Karpas-422 (cell line): ENCODE data around the gene TAB2. TPM values are rescaled to one million over a fixed set of nuclear protein-coding genes. Genes with fewer than 3 reads are reported as not detected.

Experiments used
- DNase-seq: peaks from one replicate; pipeline ENCODE4 v3.0.0-alpha.2; 2015
- H2AFZ ChIP-seq: fragments of 200-600 bp; sonication (generic); 2 replicates; pipeline ENCODE4 v1.6.1; 2014; ENCODE audit warnings: antibody characterized with exemption, low read length, mixed read lengths
- H3K27ac ChIP-seq: fragments of 200-600 bp; sonication (generic); 2 replicates; pipeline ENCODE4 v1.5.1; 2014; ENCODE audit warnings: mild to moderate bottlenecking, low read length, moderate library complexity
- H3K27me3 ChIP-seq: fragments of 200-600 bp; sonication (generic); 2 replicates; pipeline ENCODE4 v1.6.1; 2014; ENCODE audit warnings: low read length, mixed read lengths
- H3K36me3 ChIP-seq: fragments of 200-600 bp; sonication (generic); 2 replicates; pipeline ENCODE4 v1.6.1; 2014; ENCODE audit warnings: low read length, mixed read lengths; ENCODE audit not compliant: insufficient read depth
- H3K4me1 ChIP-seq: fragments of 200-600 bp; sonication (generic); 2 replicates; pipeline ENCODE4 v1.6.1; 2014; ENCODE audit warnings: mild to moderate bottlenecking, low read length, mixed read lengths
- H3K4me2 ChIP-seq: fragments of 200-600 bp; sonication (generic); 2 replicates; pipeline ENCODE4 v1.6.1; 2014; ENCODE audit warnings: low read length, low read depth, mild to moderate bottlenecking; ENCODE audit not compliant: poor library complexity, severe bottlenecking
- H3K4me3 ChIP-seq: fragments of 200-600 bp; sonication (generic); 2 replicates; pipeline ENCODE4 v1.5.1; 2014; ENCODE audit warnings: mild to moderate bottlenecking, antibody characterized with exemption, low read length, mixed read lengths
- H3K79me2 ChIP-seq: fragments of 200-600 bp; sonication (generic); 2 replicates; pipeline ENCODE4 v1.6.1; 2014; ENCODE audit warnings: mild to moderate bottlenecking, low read length, mixed read lengths
- H3K9ac ChIP-seq: fragments of 200-600 bp; sonication (generic); 2 replicates; pipeline ENCODE4 v1.6.0; 2014; ENCODE audit warnings: low read length
- H3K9me2 ChIP-seq: fragments of 200-600 bp; sonication (generic), shearing (Covaris generic); replicated peaks from 2 replicates; pipeline ENCODE4 v1.6.0; 2014; ENCODE audit warnings: mild to moderate bottlenecking, low read length, moderate library complexity; ENCODE audit not compliant: insufficient read depth
- H3K9me3 ChIP-seq: fragments of 300-700, 200-600 bp; sonication (generic); 2 replicates; pipeline ENCODE4 v1.6.1; 2014; ENCODE audit warnings: low read length, mixed read lengths
- H4K20me1 ChIP-seq: fragments of 200-600 bp; sonication (generic); 2 replicates; pipeline ENCODE4 v1.6.1; 2014; ENCODE audit warnings: mild to moderate bottlenecking, antibody characterized with exemption, low read length, low read depth; ENCODE audit not compliant: insufficient read depth
- total RNA-seq: library from RNA; depleted of rRNA; stranded (reverse); fragments of >200 nt; shearing (Covaris generic); gene quantifications from 2 replicates; pipeline ENCODE4 v1.2.3, GENCODE V29; 2014; ENCODE audit warnings: low replicate concordance

The TAB2 gene
- total RNA-seq, 1 experiment from 2014 or later: 23.4 TPM

DNA sequence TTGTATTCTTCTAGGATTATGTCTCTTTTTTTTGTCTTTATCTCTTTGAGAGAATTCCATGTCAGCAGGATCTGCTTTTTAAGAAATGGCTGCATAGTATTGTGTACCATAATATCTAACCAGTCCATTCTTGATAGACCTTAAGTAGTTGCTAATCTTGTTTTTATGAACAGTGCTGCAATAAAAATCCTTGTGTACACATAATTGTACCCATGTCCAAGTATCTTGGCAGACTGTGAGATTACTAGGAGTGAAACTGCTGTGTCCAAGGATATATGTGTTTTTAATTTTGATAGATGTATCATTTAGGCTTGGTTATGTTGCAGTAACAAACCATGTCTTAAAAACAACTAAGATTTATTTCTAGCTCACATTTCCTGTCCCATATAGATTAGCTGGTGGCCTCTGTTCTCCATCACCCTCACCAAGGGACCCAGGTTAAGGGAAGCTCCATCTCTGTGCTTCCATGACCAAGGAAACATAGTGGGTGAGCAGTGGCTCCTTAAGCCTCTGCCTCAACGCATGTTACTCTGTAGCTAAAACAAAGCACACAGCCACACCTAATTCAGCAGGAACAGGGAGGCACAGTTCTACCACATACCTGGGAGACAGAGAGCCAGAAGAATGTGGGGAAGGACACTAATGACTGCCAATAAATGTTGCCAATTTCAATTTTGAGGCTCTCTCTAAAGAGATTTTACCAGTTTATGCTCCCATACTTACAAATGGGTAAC is 70.4 kb downstream of the TAB2 start:
- Histone ChIP-seq H3K9ac (no peak overlapping the region), H2AFZ (no peak overlapping the region), H3K9me2 (no peaks in the 10 kb centered on the region), H3K9me3 (peaks cover 4% of the 10 kb centered on the region), H3K4me2 (no peak overlapping the region), H4K20me1 (no peaks in the 10 kb centered on the region), H3K27me3 (no peaks in the 10 kb centered on the region), H3K36me3 (peaks cover 21% of the 10 kb centered on the region), H3K4me1 (no peaks in the 10 kb centered on the region), H3K79me2 (peaks cover 13% of the 10 kb centered on the region; the same call in 1 of the 2 replicates), H3K27ac (no peak overlapping the region), H3K4me3 (no peak overlapping the region)
- DNase-seq: no peak

DNA sequence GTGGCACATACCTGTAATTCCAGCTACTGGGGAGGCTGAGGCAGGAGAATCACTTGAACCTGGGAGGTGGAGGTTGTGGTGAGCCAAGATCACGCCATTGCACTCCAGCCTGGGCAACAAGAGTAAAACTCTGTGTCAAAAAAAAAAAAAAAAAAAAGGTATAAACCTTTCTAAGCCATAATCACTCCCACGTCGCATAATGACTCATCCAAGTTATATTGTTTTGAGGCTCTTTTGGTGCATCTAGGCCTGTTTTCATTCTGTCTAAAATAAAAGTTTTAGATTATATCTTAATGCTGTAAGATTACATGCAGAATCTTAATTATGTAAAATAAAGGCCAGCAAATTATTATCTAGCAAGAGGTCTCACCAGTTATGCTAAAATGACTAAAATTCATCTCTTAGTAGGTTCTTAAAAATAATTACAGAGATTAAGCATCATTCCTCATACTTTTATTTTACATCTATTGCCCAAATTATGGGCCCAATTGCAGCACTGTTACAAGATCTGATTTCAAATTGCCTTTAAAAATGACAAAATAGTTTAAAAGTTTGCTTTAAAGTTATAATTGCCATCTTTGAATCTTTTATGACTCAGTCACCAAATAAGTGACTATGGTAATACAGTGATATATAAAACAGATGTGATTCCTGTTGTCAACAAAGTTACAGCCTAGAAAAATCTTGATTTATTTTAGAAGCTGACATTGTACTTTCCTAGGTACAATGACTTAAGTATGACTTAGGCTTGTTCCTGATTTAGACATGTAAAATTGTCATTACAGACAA is 72.2 kb downstream of the TAB2 start:
- Histone ChIP-seq H3K4me1 (no peaks in the 10 kb centered on the region), H3K79me2 (peaks cover 27% of the 10 kb centered on the region), H3K4me3 (no peak overlapping the region), H3K9me3 (peaks cover 4% of the 10 kb centered on the region), H3K4me2 (no peak overlapping the region), H4K20me1 (no peaks in the 10 kb centered on the region), H3K9me2 (no peaks in the 10 kb centered on the region), H3K9ac (no peak overlapping the region), H3K27ac (no peak overlapping the region), H3K36me3 (peaks cover 21% of the 10 kb centered on the region), H2AFZ (no peak overlapping the region), H3K27me3 (no peaks in the 10 kb centered on the region)
- DNase-seq: no peak

DNA sequence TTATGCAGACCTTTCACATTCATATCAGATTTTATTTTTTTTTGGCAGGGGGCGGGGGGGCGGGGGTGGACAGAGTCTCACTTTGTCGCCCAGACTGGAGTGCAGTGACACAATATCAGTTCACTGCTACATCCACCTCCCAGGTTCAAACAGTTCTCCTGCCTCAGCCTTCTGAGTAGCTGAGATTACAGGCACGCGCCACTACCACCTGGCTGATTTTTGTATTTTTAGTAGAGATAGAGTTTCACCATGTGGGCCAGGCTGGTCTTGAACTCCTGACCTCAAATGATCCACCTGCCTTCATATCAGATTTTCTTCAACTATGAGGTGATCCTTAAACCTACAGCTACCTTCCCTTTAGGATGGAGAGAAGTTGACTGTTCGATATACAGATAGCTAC is 74.6 kb downstream of the TAB2 start:
- H3K4me3 ChIP-seq: no peak overlapping the region
- no peaks in the 10 kb centered on the region for H4K20me1 ChIP-seq
- H3K36me3 ChIP-seq: peaks cover 5% of the 10 kb centered on the region
- peaks cover 36% of the 10 kb centered on the region for H3K79me2 ChIP-seq
- no peak overlapping the region for H3K4me2 ChIP-seq
- H3K9me2 ChIP-seq: no peaks in the 10 kb centered on the region
- no peaks in the 10 kb centered on the region for H3K4me1 ChIP-seq
- H3K27me3 ChIP-seq: no peaks in the 10 kb centered on the region
- no peaks in the 10 kb centered on the region for H3K9me3 ChIP-seq
- no peak overlapping the region for H2AFZ ChIP-seq
- H3K27ac ChIP-seq: no peak overlapping the region
- no peak overlapping the region for H3K9ac ChIP-seq
- no peak for DNase-seq

GRCh38 chr6:149392535-149392934 is 75.0 kb downstream of the TAB2 start:
- no peak overlapping the region for H3K4me2 ChIP-seq
- no peak overlapping the region for H2AFZ ChIP-seq
- no peak overlapping the region for H3K9ac ChIP-seq
- H3K79me2 ChIP-seq: peaks cover 36% of the 10 kb centered on the region
- no peaks in the 10 kb centered on the region for H3K27me3 ChIP-seq
- no peak overlapping the region for H3K4me3 ChIP-seq
- no peak for DNase-seq
- H3K27ac ChIP-seq: no peak overlapping the region
- no peaks in the 10 kb centered on the region for H4K20me1 ChIP-seq
- peaks cover 5% of the 10 kb centered on the region for H3K36me3 ChIP-seq
- H3K4me1 ChIP-seq: no peaks in the 10 kb centered on the region
- H3K9me2 ChIP-seq: no peaks in the 10 kb centered on the region
- H3K9me3 ChIP-seq: no peaks in the 10 kb centered on the region

GRCh38 chr6:149393002-149393679 is 75.6 kb downstream of the TAB2 start:
- H3K4me2 ChIP-seq: no peak overlapping the region
- no peaks in the 10 kb centered on the region for H3K9me3 ChIP-seq
- peaks cover 31% of the 10 kb centered on the region for H3K79me2 ChIP-seq
- H4K20me1 ChIP-seq: no peaks in the 10 kb centered on the region
- DNase-seq: no peak
- H3K27me3 ChIP-seq: no peaks in the 10 kb centered on the region
- no peaks in the 10 kb centered on the region for H3K4me1 ChIP-seq
- peaks cover under 1% of the 10 kb centered on the region; the same call in 1 of the 2 replicates for H3K36me3 ChIP-seq
- H2AFZ ChIP-seq: no peak overlapping the region
- no peak overlapping the region for H3K27ac ChIP-seq
- H3K9ac ChIP-seq: no peak overlapping the region
- H3K4me3 ChIP-seq: no peak overlapping the region
- no peaks in the 10 kb centered on the region for H3K9me2 ChIP-seq

DNA sequence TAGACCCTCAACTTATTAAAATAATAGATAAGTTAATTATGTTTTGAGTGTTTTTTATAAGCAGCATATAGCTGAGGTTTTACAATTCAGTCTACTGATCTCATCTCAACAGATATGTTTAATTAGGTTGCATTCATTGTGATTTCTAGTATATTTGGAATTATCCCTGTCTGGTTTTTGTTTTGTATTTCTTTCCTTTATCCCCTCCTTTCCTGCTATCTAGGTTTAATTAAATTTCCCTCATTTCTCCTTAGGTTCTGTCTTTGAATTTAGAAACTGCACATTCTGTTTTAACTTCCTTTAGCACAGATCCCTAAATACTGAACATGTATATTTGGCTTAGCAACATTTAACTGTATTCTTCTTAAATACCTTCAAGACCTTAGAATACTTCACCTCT is 77.7 kb downstream of the TAB2 start:
- no peak overlapping the region for H3K4me2 ChIP-seq
- no peaks in the 10 kb centered on the region for H3K4me1 ChIP-seq
- no peak for DNase-seq
- peaks cover 11% of the 10 kb centered on the region for H3K36me3 ChIP-seq
- H3K79me2 ChIP-seq: peaks cover 28% of the 10 kb centered on the region
- no peaks in the 10 kb centered on the region for H3K9me3 ChIP-seq
- no peak overlapping the region for H2AFZ ChIP-seq
- no peak overlapping the region for H3K27ac ChIP-seq
- no peaks in the 10 kb centered on the region for H3K27me3 ChIP-seq
- H3K4me3 ChIP-seq: no peak overlapping the region
- H3K9ac ChIP-seq: no peak overlapping the region
- no peaks in the 10 kb centered on the region for H3K9me2 ChIP-seq
- H4K20me1 ChIP-seq: no peaks in the 10 kb centered on the region

DNA sequence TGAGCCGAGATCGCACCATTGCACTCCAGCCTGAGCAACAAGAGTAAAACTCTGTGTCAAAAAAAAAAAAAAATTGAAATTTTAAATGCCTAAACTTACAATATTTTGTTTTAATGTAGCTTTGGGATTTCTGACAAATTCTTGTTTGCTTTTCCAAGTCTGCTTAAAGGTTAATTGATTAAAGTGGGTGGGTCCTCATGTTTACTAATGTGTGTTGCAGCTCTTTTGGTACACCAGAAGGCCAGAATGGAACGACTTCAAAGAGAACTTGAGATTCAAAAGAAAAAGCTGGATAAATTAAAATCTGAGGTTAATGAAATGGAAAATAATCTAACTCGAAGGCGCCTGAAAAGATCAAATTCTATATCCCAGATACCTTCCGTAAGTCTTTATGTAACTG is 79.9 kb downstream of the TAB2 start:
- Histone ChIP-seq H3K36me3 (peaks cover 27% of the 10 kb centered on the region), H3K9me3 (no peaks in the 10 kb centered on the region), H3K4me3 (no peak overlapping the region), H3K27ac (no peak overlapping the region), H4K20me1 (no peaks in the 10 kb centered on the region), H3K4me2 (no peak overlapping the region), H3K4me1 (no peaks in the 10 kb centered on the region), H2AFZ (no peak overlapping the region), H3K9me2 (no peaks in the 10 kb centered on the region), H3K79me2 (peaks cover 23% of the 10 kb centered on the region), H3K27me3 (no peaks in the 10 kb centered on the region), H3K9ac (no peak overlapping the region)
- DNase-seq: no peak

DNA sequence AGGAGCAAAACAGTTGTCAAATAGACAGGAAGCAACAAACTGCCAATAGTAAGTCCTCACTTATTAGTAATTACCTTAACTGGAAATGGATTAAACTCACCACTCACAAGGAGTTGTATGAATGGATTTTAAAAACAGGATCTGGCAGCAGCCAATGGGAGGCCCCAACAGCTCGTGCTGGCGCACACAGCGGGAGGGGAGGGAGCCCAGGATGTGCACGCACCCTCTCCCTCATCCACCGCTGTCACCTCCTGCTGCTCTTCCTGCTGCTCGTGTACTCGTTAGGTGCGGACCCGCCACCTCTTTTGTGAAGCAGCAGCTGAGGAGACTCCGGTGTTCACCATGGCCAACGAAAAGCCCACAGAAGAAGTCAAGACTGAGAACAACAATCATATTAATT is 82.5 kb downstream of the TAB2 start, which contains the start of gene SUMO4:
TSS of gene SUMO4 (plus strand) at position 213 of the 400 bp plus-strand sequence. CDS start at position 343, 130 bp downstream.
- Histone ChIP-seq H3K9me2 (no peaks in the 10 kb centered on the region), H3K36me3 (peaks cover 31% of the 10 kb centered on the region), H2AFZ (no peak within 1 kb of the TSS), H3K9ac (no peak within 1 kb of the TSS), H3K4me3 (no peak within 1 kb of the TSS), H3K79me2 (peaks cover 5% of the 10 kb centered on the region), H3K9me3 (no peaks in the 10 kb centered on the region), H4K20me1 (no peaks in the 10 kb centered on the region), H3K27ac (no peak within 1 kb of the TSS), H3K4me2 (no peak within 1 kb of the TSS), H3K27me3 (no peaks in the 10 kb centered on the region), H3K4me1 (no peaks in the 10 kb centered on the region)
- DNase-seq: no peak
